Adrenal gland (tissue), 12 donors: Measurements from ENCODE around the gene ANKRD17. TPM values are rescaled to one million over a fixed set of nuclear protein-coding genes. Genes with fewer than 3 reads are reported as not detected.

Experiments used
- DNase-seq, 7 donors: peaks; one replicate each; pipeline ENCODE4 v3.0.0-alpha.2; 2019 to 2020
- H3K27ac ChIP-seq, 5 donors: fragments of 200-600 bp; sonication (generic) in 4 of 5; 1 replicate in 3 of 5; 2 replicates in 2 of 5; pipeline versions ENCODE4 v1.5.1 to v1.8.0; 2016 to 2020; ENCODE audit warnings: mild to moderate bottlenecking in 1 of 5
- H3K27me3 ChIP-seq: fragments of 200-600 bp; 2 replicates; pipeline ENCODE4 v1.8.0; 2021
- H3K36me3 ChIP-seq, 2 donors: fragments of 200-600 bp; replicated peaks in 1 of 2; 1 replicate in 1 of 2; 2 replicates in 1 of 2; pipeline versions ENCODE4 v1.5.1 to v1.8.0; 2018 to 2022
- H3K4me1 ChIP-seq, 2 donors: fragments of 200-600 bp; replicated peaks in 1 of 2; 1 replicate in 1 of 2; 2 replicates in 1 of 2; pipeline versions ENCODE4 v1.5.1 to v1.8.0; 2018 to 2021
- H3K4me3 ChIP-seq, 4 donors: fragments of 200-600 bp; sonication (generic) in 3 of 4; one replicate each; pipeline ENCODE4 v1.5.1; 2016 to 2018
- H3K9me3 ChIP-seq, 3 donors: fragments of 200-600 bp; sonication (generic) in 1 of 3; replicated peaks in 1 of 3; 1 replicate in 2 of 3; 2 replicates in 1 of 3; pipeline versions ENCODE4 v1.5.1 to v1.8.0; 2016 to 2021
- POLR2A ChIP-seq, 2 donors: fragments of 450-650 bp; IDR thresholded peaks; one replicate each; pipeline ENCODE4 v1.6.1; 2017; ENCODE audit warnings: antibody characterized with exemption in 2 of 2, mild to moderate bottlenecking in 2 of 2, moderate library complexity in 1 of 2
- WGBS, 4 donors: extraction: QIAGEN DNeasy Blood & Tissue Kit in 2 of 4; methylation state at CpG; one replicate each; pipeline versions ENCODE4 v1.1.5 to v1.1.7; 2013 to 2017; 5-methylcytosine and 5-hydroxymethylcytosine counted together
- intact Hi-C, 2 donors: fragments of 100-400 bp; cut with DNase I; formaldehyde crosslinking; loops; one replicate each; pipeline versions ENCODE4 v1.14.1 to v1.15.0; 2022 to 2023
- polyA plus RNA-seq, 3 donors: library from polyadenylated mRNA; stranded (reverse); fragments of 200-250 nt in 2 of 3; fragments of 350-450 nt in 1 of 3; fragmentation: Illumina TruSeq in 1 of 3; extraction: RNeasy Lipid Tissue Mini Kit (QIAGEN cat#74804) in 1 of 3; gene quantifications; one replicate each; pipeline ENCODE4 v1.2.3, GENCODE V29; 2013 to 2014
- total RNA-seq, 9 donors: library from RNA; depleted of rRNA in 4 of 9; stranded (reverse); fragments of >200 nt in 4 of 9; fragments of 120-200 nt in 1 of 9; fragmentation: NEBNext Ultra II Directional in 1 of 9; extraction: Animal tissue kit (Norgen Biotek cat#: 25700) in 1 of 9; gene quantifications; one replicate each; pipeline versions ENCODE4 v1.1.0 to v1.2.4, GENCODE V29; 2013 to 2023
- TF ChIP-seq, protein P1 (sequence below), 6 experiments: fragments of 450-650 bp in 4 of 6; fragments of 200-600 bp in 2 of 6; sonication (generic) in 1 of 6; IDR thresholded peaks; 1 replicate in 5 of 6; 2 replicates in 1 of 6; pipeline versions ENCODE4 v1.5.1 to v1.8.0; 2016 to 2021; ENCODE audit warnings: antibody characterized with exemption in 6 of 6, mild to moderate bottlenecking in 2 of 6, moderate library complexity in 1 of 6
- donor health status: healthy with polysubstance abuse.
- donor health status: Bipolar disorder and iron deficiency.
- donor health status: DM: yes; HTN: yes; CAD: no.
- donor health status: DM: no; HTN: no; CAD: no.
- donor health status: DM: no; HTN: no; CAD: no.
- donor health status: DM: yes; HTN: yes; CAD: no.

ANKRD17 gene
- total and polyA plus RNA-seq, 12 donors = 13.3 to 66.3 (median 51.3) TPM

DNA sequence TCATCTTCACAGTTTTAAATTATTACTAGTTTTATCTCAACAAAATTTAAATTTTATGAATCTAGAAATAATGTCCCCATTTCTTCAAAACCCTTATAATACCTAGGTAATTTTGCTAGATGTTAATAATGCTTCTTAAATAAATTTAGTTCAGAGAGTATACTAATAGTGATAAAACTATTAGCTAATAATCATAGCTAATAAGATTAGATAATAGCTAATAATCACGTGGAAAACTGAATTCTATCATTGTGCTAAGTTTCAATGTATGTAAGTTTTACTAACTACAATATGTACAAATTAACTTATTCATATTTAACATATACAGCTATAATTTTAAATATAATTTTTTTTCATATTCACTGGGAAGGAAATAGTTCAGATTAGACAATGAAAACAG, 10.2 kb downstream of the ANKRD17 start:
- H3K4me1 ChIP-seq = peaks cover 5 to 51% of the 10 kb centered on the region in 2 donors
- DNase-seq = no peak
- H3K4me3 ChIP-seq = no peak overlapping the region
- H3K27me3 ChIP-seq = no peaks in the 10 kb centered on the region
- intact Hi-C loops = no loop called here
- 72 to 95% (median 93%) methylated on average over 1 of the region's 1 CpG for WGBS, 4 donors
- peaks cover 0 to 7% of the 10 kb centered on the region in 2 donors for H3K36me3 ChIP-seq
- TF ChIP-seq, protein P1, sequence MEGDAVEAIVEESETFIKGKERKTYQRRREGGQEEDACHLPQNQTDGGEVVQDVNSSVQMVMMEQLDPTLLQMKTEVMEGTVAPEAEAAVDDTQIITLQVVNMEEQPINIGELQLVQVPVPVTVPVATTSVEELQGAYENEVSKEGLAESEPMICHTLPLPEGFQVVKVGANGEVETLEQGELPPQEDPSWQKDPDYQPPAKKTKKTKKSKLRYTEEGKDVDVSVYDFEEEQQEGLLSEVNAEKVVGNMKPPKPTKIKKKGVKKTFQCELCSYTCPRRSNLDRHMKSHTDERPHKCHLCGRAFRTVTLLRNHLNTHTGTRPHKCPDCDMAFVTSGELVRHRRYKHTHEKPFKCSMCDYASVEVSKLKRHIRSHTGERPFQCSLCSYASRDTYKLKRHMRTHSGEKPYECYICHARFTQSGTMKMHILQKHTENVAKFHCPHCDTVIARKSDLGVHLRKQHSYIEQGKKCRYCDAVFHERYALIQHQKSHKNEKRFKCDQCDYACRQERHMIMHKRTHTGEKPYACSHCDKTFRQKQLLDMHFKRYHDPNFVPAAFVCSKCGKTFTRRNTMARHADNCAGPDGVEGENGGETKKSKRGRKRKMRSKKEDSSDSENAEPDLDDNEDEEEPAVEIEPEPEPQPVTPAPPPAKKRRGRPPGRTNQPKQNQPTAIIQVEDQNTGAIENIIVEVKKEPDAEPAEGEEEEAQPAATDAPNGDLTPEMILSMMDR (IDR thresholded peaks at IDR 0.05) = no peak
- no peak for TF ChIP-seq POLR2A (IDR thresholded peaks at IDR 0.05)
- no peaks in the 10 kb centered on the region for H3K9me3 ChIP-seq
- H3K27ac ChIP-seq = no peak overlapping the region

DNA sequence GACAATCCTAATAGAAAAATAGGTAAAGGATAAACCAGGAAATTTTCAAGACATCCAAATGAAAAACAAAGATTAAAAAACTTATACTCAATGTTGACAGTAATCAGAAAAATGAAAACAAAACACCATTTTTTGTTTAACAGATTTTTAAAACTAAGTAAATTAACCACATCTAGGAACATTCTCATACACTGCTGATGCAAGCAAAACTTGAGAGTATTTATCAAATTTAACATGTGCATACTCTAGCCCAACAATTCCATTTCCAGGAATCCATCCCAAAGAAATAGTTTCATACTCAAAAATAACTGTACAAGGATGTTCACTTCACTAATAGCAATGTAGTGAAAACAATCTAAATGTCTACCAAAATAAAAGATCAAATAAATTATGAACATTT, 11.5 kb downstream of the ANKRD17 start:
- intact Hi-C loops = no loop called here

DNA sequence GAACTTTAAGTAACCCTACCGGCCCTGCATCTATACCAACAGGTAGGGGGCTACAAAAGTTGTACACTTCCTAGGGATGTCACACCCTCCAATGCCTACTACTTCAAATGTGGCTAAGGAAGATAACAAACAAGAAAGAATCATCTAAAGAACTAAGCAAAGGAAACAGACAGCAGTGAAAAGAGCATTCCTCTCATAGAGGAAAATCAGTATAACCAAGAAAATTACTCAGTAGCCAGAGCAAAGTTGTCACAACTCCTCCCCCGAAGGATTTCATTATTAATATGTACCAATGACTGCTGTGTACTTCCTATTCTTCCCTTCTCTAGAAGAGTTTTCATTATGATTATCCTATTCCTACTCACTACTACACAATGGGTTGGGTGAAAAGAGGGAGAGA, 12.6 kb downstream of the ANKRD17 start:
- TF ChIP-seq POLR2A (IDR thresholded peaks at IDR 0.05) = no peak
- TF ChIP-seq, protein P1 (IDR thresholded peaks at IDR 0.05) = no peak
- Histone ChIP-seq H3K27ac (no peak overlapping the region), H3K27me3 (no peaks in the 10 kb centered on the region), H3K4me3 (no peak overlapping the region), H3K4me1 (peaks cover 0 to 38% of the 10 kb centered on the region in 2 donors), H3K9me3 (no peaks in the 10 kb centered on the region), H3K36me3 (no peaks in the 10 kb centered on the region)
- intact Hi-C loops = no loop called here
- WGBS, 4 donors = 80 to 89% (median 83%) methylated on average over 2 of the region's 2 CpGs
- DNase-seq = no peak

More for the DNA sequence above, 11.5 kb downstream of the ANKRD17 start:
- TF ChIP-seq, protein P1 (IDR thresholded peaks at IDR 0.05) = no peak
- TF ChIP-seq POLR2A (IDR thresholded peaks at IDR 0.05) = no peak
- H3K36me3 ChIP-seq = no peaks in the 10 kb centered on the region
- H3K9me3 ChIP-seq = no peaks in the 10 kb centered on the region
- no peak for DNase-seq
- peaks cover 3 to 42% of the 10 kb centered on the region in 2 donors for H3K4me1 ChIP-seq
- no peaks in the 10 kb centered on the region for H3K27me3 ChIP-seq
- no peak overlapping the region for H3K4me3 ChIP-seq
- H3K27ac ChIP-seq = no peak overlapping the region

GRCh38 chr4:73244945-73245601, 13.5 kb downstream of the ANKRD17 start:
- Histone ChIP-seq H3K4me1 (peaks cover 0 to 38% of the 10 kb centered on the region in 2 donors), H3K36me3 (no peaks in the 10 kb centered on the region), H3K27me3 (no peaks in the 10 kb centered on the region), H3K4me3 (no peak overlapping the region), H3K9me3 (no peaks in the 10 kb centered on the region), H3K27ac (no peak overlapping the region)
- no peak for DNase-seq
- 95 to 97% (median 97%) methylated on average over 4 of the region's 4 CpGs for WGBS, 4 donors
- intact Hi-C loops = no loop called here
- TF ChIP-seq POLR2A (IDR thresholded peaks at IDR 0.05) = no peak
- TF ChIP-seq, protein P1 (IDR thresholded peaks at IDR 0.05) = no peak
